LoVo (cell line): Measurements from ENCODE around the gene USP15.
"Not testable (repeated sequence)": the region's sequence is repeated elsewhere in the genome, so short reads cannot be mapped to it uniquely, and the experiment has no call there.

Experiments
- DNase-seq: peaks from one replicate; pipeline ENCODE4 v3.0.0-alpha.2; 2016; ENCODE audit warnings: low spot score

Gene USP15

DNA sequence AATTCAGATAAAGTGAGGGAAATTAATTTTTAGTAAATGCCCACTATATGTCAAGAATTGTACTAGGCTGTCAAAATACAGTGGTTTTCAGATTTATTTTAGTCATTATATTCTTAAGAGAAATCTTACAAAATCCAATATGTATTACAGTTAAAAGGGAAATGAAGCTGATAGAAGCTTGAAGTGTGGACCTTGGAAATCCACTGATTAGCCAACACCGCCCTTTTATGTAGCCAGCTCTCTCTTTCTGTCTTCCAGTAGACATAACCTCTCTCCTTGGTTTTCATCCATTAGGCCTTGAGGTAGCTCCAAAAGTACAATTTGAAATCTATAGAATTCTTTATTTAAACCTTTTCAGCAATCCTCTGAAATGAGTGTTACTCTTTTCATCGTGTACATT lies 63.2 kb downstream of the USP15 start:
- DNase-seq, result no peak

DNA sequence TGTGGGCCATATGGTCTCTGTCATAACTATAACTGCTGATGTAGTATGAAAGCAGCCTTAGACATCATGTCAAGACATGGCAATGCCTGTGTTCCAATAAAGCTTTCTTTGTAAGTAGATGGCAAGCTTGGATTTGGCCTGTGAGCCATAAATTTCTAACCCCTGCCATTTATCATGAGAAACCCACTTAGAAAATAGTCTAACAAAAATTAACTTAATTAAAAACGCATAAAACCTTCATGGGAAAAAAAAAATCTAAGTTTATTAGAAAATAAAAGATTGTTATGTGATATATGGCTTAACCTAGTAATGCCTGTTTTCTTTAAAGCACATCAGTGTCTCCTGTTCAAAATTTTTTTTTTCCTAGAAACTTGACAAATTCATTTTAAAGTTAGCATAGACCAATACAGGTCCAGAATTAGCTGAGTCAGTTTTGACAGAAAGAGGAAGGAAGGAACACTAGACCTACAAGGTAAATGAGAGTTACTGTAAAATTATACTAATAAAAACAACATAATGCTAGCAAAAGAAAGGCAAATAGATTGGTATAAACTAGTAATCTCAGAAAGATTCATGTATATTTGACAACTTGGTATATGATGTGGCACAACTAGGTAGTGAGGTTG lies 68.2 kb downstream of the USP15 start:
- no peak for DNase-seq

DNA sequence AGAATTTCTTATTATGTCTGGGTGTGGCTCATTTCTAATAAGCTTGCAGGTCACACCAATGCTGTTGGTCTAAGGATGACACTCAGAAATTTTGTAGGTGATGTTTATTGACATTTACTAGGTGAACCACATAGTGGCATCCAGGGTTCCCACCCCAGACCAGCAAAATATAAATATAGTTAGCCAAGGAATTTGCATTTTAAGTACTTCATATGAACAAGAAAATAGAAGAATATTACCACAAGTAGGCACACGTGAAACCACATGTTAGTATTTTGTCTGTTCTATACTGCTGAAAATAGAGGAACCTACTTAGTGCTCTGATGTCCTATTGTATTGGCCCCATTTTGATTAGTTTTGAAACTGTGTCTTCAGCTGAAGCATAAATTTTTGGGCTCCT lies 71.1 kb downstream of the USP15 start:
- DNase-seq, result no peak

DNA sequence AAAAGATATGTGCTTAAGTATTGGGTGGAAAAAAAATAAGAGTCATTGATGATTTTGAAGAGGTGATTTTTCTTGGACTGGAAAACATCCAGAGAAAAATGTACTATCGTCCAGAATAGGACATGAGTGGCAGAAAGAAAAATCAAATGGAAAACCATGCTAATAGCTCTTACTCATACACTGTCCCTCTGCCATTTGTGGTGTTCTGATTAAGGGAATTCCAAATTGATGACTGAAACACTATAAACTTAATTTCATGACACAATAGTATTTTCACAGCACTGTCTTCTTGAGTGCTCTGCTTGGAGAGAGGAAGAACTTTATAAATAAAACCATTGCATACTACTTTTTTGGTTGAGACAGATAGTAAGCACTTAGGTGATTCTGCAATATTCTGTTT lies 72.4 kb downstream of the USP15 start:
- no peak for DNase-seq

DNA sequence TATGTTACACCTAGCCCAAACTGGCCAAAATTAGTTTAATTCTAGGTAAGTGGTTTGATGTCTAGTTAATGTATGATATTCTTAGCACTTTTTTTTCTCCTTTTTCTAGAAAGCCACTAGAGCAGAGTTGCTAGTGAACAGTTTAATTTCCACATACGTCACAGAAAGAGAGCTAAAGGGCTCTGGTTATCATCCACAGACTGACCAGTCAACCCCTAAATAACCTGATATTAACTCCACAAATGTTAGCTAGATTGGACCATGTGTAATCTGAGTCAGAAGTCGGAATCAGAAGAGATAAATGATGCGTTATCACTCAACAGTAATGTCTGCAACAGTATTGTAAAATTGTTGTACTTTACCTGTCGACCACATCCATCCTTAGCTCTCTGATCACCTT lies 74.9 kb downstream of the USP15 start:
- no peak for DNase-seq

DNA sequence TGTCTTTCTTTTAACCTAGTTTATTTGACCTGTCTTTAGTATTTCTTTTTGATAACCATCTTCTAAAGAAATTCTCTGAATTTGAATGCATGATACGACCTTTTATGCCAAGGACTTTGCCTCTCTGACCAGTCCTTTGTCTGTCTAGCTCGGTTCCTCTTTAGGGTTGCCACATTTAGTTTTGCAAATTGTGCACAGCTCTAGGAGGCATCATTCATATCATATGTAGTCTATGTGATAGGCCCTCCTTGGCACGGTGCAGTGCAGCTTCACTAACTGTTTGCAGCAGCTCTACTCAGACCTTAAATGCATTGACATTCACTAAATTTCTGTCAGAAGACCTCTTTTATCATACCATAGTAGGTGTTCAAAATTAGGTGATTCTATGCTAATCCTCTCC lies 75.6 kb downstream of the USP15 start:
- DNase-seq, result no peak

DNA sequence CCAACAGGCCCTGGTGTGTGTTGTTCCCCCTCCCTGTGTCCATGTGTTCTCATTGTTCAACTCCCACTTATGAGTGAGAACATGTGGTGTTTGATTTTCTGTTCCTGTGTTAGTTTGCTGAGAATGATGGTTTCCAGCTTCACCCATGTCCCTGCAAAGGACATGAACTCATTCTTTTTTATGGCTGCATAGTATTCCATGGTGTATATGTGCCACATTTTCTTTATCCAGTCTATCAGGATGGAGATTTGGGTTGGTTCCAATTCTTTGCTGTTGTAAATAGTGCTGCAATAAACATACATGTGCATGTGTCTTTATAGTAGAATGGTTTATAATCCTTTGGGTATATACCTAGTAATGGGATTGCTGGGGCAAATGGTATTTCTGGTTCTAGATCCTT lies 77.4 kb downstream of the USP15 start:
- DNase-seq, result not testable (repeated sequence)

DNA sequence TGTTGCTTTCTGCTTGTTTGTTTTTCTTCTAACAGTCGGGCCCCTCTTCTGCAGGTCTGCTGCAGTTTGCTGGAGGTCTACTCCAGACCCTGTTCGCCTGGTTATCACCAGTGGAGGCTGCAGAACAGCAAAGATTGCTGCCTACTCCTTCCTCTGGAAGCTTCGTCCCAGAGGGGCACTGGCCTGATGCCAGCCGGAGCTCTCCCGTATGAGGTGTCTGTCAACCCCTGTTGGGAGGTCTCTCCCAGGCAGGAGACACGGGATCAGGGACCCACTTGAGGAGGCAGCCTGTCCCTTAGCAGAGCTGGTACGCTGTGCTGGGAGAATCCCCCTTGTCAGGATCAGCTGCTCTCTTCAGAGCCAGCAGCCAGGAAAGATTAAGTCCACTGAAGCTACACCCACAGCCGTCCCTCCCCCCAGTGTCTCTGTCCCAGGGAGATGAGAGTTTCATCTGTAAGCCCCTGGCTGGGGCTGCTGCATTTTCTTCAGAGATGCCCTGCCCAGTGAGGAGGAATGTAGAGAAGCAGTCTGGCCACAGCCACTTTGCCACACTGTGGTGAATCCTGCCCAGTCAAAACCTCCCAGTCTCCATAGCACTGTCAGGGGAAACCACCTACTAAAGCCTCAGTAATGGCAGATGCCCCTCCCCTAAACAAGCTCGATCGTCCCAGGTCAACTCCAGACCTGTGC lies 82.6 kb downstream of the USP15 start:
- not testable (repeated sequence) for DNase-seq

DNA sequence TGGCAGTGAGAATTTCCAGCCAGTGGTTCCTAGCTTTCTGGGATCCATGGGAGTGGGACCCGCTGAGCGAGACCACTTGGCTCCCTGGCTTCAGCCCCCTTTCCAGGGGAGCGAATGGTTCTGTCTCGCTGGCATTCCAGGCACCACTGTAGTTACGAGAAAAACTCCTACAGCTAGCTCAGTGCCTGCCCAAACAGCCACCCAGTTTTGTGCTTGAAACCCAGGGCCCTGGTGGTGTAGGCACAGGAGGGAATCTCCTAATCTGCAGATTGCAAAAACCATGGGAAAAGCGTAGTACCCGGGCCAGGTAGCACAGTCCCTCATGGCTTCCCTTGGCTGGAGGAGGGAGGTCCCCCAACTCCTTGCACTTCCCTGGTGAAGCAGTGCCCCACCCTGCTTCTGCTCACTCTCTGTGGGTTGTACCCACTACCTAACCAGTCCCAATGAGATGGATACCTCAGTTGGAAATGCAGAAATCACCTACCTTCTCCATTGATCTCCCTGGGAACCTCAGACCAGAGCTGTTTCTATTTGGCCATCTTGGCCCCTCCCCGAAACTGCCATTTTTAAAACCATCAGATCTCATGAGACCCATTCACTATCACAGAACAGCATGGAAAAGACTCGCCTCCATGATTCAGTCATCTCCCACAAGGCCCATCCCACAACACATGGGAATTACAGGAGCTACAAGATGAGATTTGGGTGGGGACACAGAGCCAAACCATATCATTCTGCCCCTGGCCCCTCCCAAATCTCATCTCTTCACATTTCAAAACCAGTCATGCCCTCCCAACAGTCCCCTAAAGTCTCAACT lies 83.3 kb downstream of the USP15 start:
- DNase-seq, result not testable (repeated sequence)

DNA sequence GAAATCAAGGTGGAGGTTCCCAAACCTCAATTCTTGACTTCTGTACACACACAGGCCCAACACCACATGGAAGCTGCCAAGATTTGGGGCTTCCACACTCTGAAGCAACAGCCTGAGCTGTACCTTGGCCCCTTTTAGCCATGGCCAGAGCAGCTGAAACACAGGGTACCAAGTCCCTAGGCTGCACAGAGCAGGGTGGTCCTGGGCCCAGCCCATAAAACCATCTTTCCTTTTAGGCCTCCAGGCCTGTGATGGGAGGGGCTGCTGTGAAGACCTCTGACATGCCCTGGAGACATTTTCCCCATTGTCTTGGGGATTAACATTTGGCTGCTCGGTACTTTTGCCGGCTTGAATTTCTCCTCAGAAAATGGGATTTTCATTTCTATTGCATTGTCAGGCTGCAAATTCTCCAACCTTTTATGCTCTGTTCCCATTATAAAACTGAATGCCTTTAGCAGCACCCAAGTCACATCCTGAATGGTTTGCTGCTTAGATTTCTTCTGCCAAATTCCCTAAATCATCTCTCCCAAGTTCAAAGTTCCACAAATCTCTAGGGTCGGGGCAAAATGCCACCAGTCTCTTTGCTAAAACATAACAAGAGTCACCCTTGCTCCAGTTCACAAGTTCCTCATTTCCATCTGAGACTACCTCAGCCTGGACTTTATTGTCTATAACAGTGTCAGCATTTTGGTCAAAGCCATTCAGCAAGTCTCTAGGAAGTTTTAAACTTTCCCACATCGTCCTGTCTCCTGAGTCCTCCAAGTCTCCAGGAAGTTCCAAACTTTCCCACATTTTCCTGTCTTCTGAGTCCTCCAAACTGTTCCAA lies 84.7 kb downstream of the USP15 start:
- not testable (repeated sequence) for DNase-seq

DNA sequence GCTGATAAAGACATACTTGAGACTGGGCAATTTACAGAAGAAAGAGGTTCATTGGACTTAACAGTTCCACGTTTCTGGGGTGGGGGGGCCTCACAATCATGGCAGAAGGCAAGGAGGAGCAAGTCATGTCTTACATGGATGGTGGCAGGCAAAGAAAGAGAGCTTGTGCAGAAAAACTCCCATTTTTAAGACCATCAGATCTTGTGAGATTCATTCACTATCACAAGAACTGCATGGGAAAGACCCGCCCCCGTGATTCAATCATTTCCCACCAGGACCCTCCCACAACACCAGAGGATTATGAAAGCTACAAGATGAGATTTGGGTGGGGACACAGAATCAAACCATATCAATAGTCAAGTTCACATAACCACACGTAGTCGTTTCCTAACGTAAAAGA lies 85.5 kb downstream of the USP15 start:
- no peak for DNase-seq

DNA sequence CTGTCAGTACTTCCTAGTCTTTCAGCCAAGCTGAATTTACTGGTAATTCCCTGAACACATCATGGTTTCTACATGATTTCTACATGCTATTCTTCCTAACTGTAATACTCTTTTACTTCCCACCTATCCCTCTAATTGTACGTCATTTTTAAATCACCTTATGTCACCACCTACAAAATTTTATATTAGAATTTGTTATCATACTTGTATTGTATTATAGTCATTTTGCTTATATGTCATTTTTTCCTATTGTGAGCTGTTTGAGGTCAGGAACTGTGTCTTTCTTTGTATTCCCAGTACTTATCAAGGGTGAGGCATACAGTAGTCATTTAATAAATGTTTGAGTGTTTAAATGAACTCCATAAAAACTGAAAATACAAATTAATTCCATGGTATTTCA lies 86.6 kb downstream of the USP15 start:
- no peak for DNase-seq

DNA sequence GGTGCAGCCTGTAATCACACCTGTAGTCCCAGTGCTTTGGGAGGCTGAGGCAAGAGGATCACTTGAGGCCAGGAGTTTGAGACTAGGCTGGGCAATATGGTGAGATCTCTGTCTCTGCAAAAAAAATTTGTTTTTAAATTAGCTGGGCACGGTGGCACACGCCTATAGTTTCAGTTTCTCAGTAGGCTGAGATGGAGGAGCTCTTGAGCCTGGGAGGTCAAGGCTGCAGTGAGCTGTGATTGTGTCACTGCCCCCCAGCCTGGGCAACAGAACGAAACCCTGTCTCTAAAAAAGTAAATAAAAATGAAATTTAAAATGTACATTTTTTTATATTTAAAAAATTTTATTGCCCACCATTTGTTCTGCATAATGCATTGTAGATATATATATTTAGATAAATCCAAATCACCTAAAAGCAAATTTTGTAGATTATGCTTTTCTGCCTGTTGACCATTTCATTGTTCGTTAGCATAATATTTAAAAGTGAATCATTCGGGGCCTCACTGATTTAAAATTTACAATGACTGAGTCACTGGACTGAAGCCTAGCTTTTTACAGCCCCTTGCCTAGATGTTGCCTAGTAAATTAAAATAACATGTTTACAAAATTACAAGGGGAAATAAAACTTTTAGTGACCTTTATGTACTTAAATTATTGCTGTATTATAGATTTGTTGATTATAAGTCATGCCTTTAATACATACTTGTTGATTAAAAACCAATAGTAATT lies 87.9 kb downstream of the USP15 start:
- DNase-seq, result no peak

DNA sequence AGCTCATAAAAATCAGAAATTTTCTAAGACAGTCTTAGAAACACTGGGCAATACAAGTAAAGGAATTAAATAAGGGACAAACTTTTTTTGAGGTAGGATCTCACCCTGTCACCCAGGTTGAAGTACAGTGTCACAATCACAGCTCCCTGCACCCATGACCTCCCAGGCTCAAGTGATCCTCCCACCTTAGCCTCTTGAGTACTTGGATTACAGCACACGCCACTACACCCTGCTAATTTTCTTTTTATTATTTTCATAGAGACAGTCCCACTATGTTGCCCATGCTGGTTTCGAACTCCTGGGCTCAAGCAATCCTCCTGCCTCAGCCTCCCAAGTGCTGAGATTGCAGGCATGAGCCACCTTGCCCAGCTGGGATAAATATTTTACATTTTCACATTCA lies 90.3 kb downstream of the USP15 start:
- no peak for DNase-seq

DNA sequence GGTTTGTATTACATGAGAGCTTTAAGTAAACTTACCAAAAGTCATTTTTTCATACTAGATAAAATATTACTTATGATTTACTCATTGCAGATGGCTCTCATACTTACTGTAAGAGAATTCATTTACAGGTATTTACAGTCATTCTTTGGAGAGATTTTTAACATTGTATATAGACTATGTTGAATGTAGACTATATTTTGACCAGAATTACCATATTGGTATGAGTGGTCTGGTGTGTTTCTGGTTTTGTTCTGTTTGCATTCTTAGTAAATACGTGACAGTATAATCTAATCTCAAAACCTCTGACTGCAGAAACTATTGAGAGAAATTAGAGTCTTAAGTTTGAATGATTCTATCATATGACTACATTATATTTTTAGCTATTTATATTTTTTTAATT lies 91.1 kb downstream of the USP15 start:
- no peak for DNase-seq

DNA sequence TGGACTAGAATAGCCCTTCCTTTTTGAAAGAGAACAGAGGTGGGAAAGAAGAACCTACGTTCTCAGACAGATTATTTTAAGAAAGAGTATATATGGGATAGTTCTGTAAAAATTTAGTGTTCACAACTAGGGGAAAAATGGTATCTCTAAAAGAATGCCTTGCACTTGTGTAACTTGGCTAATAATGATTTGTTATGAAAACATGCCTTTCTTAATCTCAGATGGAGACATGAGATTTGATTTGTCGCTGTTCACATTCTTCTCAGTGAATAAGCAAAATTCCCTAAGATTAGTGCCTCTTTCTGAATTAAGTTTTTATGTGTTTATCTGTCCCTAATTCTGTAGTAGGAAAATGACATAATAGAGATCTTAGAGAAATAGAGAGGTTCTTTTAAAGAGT lies 100.8 kb downstream of the USP15 start:
- no peak for DNase-seq

DNA sequence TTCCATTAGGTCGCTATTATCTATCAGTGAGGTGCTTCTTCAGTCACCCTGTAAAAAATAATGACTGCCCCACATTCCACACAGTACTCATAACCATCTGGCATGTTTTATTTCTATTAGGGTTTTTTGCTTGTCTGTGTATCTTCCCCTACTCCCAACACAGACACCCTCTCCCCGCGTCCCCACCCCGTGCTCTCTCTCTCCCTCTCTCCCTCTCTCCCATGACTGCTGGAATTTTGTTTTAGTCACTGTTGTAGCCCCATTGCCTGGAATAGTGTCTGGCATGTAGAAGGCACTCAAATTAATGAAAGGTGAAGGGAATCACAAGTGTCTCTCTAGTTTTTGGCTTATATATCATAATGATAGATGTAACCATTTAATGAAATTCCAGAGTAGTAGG lies 103.3 kb downstream of the USP15 start:
- DNase-seq, result no peak

DNA sequence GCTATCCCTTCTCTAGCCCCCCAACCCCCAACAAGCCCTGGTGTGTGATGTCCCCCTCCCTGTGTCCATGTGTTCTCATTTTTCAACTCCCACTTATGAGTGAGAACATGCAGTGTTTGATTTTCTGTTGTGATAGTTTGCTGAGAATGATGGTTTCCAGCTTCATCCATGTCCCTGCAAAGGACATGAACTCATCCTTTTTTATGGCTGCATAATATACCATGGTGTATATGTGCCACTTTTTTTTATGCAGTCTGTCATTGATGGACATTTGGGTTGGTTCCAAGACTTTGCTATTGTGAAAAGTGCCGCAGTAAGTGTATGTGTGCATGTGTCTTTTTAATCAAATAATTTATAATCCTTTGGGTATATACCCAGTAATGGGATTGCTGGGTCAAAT lies 104.5 kb downstream of the USP15 start:
- DNase-seq, result not testable (repeated sequence)

DNA sequence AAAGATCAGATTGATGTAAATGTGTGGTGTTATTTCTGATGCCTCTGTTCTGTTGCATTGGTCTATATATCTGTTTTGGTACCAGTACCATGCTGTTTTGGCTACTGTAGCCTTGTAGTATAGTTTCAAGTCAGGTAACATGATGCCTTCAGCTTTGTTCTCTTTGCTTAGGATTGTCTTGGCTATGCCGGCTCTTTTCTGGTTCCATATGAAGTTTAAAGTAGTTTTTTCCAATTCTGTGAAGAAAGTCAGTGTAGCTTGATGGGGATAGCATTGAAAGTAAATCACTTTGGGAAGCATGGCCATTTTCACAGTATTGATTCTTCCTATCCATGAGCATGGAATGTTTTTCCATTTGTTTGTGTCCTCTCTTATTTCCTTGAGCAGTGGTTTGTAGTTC lies 105.6 kb downstream of the USP15 start:
- DNase-seq, result not testable (repeated sequence)

DNA sequence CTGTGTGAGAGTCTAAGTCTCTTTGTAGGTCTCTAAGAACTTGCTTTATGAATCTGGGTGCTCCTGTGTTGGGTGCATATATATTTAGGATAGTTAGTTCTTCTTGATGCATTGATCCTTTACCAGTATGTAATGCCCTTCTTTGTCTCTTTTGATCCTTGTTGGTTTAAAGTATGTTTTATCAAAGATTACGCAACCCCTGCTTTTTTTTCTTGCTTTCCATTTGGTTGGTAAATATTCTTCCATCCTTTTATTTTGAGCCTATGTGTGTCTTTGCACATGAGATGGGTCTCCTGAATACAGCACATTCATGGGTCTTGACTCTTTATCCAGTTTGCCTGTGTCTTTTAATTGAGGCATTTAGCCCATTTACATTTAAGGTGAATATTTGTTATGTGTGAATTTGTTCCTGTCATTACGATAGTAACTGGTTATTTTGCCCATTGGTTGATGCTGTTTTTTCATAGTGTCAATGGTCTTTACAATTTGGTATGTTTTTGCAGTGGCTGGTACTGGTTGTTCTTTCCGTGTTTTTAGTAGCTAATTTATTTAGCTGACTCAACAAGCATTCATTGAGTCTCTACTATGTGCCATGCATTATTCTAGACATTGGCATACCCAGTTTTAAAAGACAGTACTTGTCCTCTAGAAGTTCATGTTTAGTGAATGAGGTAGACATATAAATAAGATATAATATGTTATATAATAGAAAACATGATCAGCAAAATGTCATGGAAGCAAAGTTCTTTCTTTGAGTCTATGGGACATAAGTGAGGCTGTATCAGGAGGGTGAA lies 108.4 kb downstream of the USP15 start:
- not testable (repeated sequence) for DNase-seq

DNA sequence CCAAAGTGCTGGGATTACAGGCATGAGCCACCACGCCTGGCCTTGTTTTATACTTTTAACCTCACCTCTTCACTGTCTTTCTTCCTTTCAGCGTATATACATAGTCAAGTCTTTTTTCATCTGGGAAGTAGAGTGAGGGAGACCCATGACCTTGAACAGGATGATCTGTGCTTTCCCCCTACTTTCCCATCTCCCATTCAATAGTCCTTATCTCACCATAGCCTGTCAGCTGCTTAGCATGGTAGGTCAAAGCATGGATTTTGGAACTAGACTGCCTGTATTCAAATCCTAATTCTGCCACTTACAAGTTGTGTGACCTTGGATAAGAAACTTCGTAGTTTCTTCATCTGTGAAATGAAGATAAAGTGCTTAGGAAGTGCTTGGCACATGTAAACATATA lies 110.0 kb downstream of the USP15 start:
- no peak for DNase-seq
